Measurements from ENCODE around the gene CRYL1. TPM values are rescaled to one million over a fixed set of nuclear protein-coding genes. Genes with fewer than 3 reads are reported as not detected.

The CRYL1 gene
- total and polyA plus RNA-seq, 2 of the 13 experiments (the other 11 are each of a cell fraction or from before 2014, with no cell fraction given), result 57.2 to 115 TPM

DNA sequence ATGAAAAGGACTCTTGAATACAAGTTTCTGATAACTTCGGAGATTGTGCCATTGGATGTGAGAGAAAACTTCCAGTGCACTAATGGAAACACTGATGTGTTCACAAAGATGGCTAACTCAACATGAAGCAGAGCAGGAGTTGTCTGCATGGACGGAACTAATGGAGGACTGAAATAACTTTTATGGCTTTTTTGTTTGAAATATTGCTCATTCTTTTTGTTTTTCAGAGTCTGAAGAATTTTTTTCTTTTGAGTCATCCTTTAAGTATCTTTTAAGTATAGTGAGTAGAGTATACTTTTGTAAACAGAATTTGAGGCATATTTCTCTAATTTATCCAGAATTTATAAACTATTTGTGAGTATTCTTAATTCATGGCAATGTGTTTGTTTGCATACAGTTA, 25.7 kb downstream of the CRYL1 start:
- H3K27me3 ChIP-seq (ENCODE audit: control insufficient read depth in 1 of 2, insufficient read depth in 2 of 2, low read length in 2 of 2), result no peaks in the 10 kb centered on the region
- POLR2A ChIA-PET, result interaction anchor here (0.6 kb wide), 1 partner anchor 9 kb away, joined by 4 read pairs; no protein-coding TSS in a partner anchor
- intact Hi-C loops (cut with micrococcal nuclease; ENCODE audit: unreplicated experiment), result loop anchor here (5.0 kb wide), 3 partner anchors 52 to 272 kb away; partner anchors contain the start of gene EEF1AKMT1
- no peaks in the 10 kb centered on the region for H4K20me1 ChIP-seq (ENCODE audit: insufficient read depth, low read length)
- H3K4me2 ChIP-seq (ENCODE audit: low read depth, low read length), result no peak overlapping the region
- no TSS peak for BruUV-seq (replicated peaks)
- no peak overlapping the region for H3K9ac ChIP-seq (ENCODE audit: insufficient read depth, low read depth, low read length)
- FAIRE-seq (no peak), DNase-seq (ENCODE audit: low spot score) (no peak), ATAC-seq (no peak)
- no peaks in the 10 kb centered on the region for H3K36me3 ChIP-seq (replicated peaks in 1 of 2; ENCODE audit: control insufficient read depth in 1 of 2, insufficient read depth in 2 of 2, low read length in 2 of 2)
- no peak overlapping the region for H3K4me3 ChIP-seq (replicated peaks in 1 of 3; ENCODE audit: insufficient read depth in 1 of 3, low read depth in 2 of 3, low read length in 3 of 3)
- H3K4me1 ChIP-seq (ENCODE audit: insufficient read depth, low read length), result peaks cover 77% of the 10 kb centered on the region
- no peak overlapping the region for H2AFZ ChIP-seq (ENCODE audit: low read length)
- CTCF ChIA-PET (ENCODE audit: low intra/inter-chr PET ratio, low total read pairs), result no interaction called here
- H3K9me3 ChIP-seq (ENCODE audit: low read length), result no peaks in the 10 kb centered on the region
- 96% methylated on average over 2 of the region's 2 CpGs for WGBS (ENCODE audit: low lambda C conversion rate)
- H3K79me2 ChIP-seq (ENCODE audit: insufficient read depth, low read length), result no peaks in the 10 kb centered on the region
- in situ Hi-C loops (cut with HindIII; ENCODE audit: extremely low pct_ligation_motif_present, low pct_unique_long_range_greater_than_20kb), result no loop called here
- TF ChIP-seq, protein P1, sequence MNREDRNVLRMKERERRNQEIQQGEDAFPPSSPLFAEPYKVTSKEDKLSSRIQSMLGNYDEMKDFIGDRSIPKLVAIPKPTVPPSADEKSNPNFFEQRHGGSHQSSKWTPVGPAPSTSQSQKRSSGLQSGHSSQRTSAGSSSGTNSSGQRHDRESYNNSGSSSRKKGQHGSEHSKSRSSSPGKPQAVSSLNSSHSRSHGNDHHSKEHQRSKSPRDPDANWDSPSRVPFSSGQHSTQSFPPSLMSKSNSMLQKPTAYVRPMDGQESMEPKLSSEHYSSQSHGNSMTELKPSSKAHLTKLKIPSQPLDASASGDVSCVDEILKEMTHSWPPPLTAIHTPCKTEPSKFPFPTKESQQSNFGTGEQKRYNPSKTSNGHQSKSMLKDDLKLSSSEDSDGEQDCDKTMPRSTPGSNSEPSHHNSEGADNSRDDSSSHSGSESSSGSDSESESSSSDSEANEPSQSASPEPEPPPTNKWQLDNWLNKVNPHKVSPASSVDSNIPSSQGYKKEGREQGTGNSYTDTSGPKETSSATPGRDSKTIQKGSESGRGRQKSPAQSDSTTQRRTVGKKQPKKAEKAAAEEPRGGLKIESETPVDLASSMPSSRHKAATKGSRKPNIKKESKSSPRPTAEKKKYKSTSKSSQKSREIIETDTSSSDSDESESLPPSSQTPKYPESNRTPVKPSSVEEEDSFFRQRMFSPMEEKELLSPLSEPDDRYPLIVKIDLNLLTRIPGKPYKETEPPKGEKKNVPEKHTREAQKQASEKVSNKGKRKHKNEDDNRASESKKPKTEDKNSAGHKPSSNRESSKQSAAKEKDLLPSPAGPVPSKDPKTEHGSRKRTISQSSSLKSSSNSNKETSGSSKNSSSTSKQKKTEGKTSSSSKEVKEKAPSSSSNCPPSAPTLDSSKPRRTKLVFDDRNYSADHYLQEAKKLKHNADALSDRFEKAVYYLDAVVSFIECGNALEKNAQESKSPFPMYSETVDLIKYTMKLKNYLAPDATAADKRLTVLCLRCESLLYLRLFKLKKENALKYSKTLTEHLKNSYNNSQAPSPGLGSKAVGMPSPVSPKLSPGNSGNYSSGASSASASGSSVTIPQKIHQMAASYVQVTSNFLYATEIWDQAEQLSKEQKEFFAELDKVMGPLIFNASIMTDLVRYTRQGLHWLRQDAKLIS (CRISPR knock-in tag; IDR thresholded peaks at IDR 0.05), result no peak
- TF ChIP-seq RFXANK (CRISPR knock-in tag; IDR thresholded peaks at IDR 0.05) (no peak), ZNF605 (CRISPR knock-in tag; IDR thresholded peaks at IDR 0.05) (no peak), ZBTB7A (CRISPR knock-in tag; IDR thresholded peaks at IDR 0.05) (no peak)
- no peak overlapping the region for H3K27ac ChIP-seq (ENCODE audit: extremely low read length, insufficient read depth, low read length)

- H4K20me1 ChIP-seq (ENCODE audit: insufficient read depth, low read length), result no peaks in the 10 kb centered on the region
- no peak overlapping the region for H3K27ac ChIP-seq (ENCODE audit: extremely low read length, insufficient read depth, low read length)
- TF ChIP-seq NR2F6 (IDR thresholded peaks at IDR 0.05) (no peak), NR2F6 (CRISPR knock-in tag; IDR thresholded peaks at IDR 0.05) (no peak), ZNF256 (CRISPR knock-in tag; conservative IDR thresholded peaks at IDR 0.05) (no peak), ZNF878 (CRISPR knock-in tag; IDR thresholded peaks at IDR 0.05) (no peak), SPEN (CRISPR knock-in tag; IDR thresholded peaks at IDR 0.05; ENCODE audit: low read depth) (no peak), HOXA9 (CRISPR knock-in tag; IDR thresholded peaks at IDR 0.05; ENCODE audit: borderline replicate concordance) (no peak), SP2 (CRISPR knock-in tag; IDR thresholded peaks at IDR 0.05) (no peak)
- intact Hi-C loops (cut with micrococcal nuclease; ENCODE audit: unreplicated experiment), result loop anchor here (5.0 kb wide), 3 partner anchors 54 to 274 kb away; partner anchors contain the start of gene EEF1AKMT1
- H3K9ac ChIP-seq (ENCODE audit: insufficient read depth, low read depth, low read length), result no peak overlapping the region
- no peak for DNase-seq (ENCODE audit: low spot score)
- peaks cover 67% of the 10 kb centered on the region for H3K4me1 ChIP-seq (ENCODE audit: insufficient read depth, low read length)
- BruUV-seq (replicated peaks), result no TSS peak
- ChIA-PET POLR2A (interaction anchor here (0.6 kb wide), 1 partner anchor 672 kb away, joined by 4 read pairs; no protein-coding TSS in a partner anchor), CTCF (ENCODE audit: low intra/inter-chr PET ratio, low total read pairs) (no interaction called here)
- no peak overlapping the region for H3K4me2 ChIP-seq (ENCODE audit: low read depth, low read length)
- FAIRE-seq, result no peak
- no peak for ATAC-seq
- no peak overlapping the region for H3K4me3 ChIP-seq (replicated peaks in 1 of 3; ENCODE audit: insufficient read depth in 1 of 3, low read depth in 2 of 3, low read length in 3 of 3)
- 0 out of 5 replicates have a peak, but pooled peaks cover 0 to 3% of the 10 kb centered on the region in 2 experiments for H3K36me3 ChIP-seq (replicated peaks in 1 of 2; ENCODE audit: control insufficient read depth in 1 of 2, insufficient read depth in 2 of 2, low read length in 2 of 2)
- no peaks in the 10 kb centered on the region for H3K79me2 ChIP-seq (ENCODE audit: insufficient read depth, low read length)
- no peaks in the 10 kb centered on the region for H3K9me3 ChIP-seq (ENCODE audit: low read length)
- H3K27me3 ChIP-seq (ENCODE audit: control insufficient read depth in 1 of 2, insufficient read depth in 2 of 2, low read length in 2 of 2), result no peaks in the 10 kb centered on the region
- H2AFZ ChIP-seq (ENCODE audit: low read length), result no peak overlapping the region
- in situ Hi-C loops (cut with HindIII; ENCODE audit: extremely low pct_ligation_motif_present, low pct_unique_long_range_greater_than_20kb), result no loop called here
Observed at GRCh38 chr13:20498659-20499058, 27.0 kb downstream of the CRYL1 start.

Data from HepG2 (cell line).